HUES48 (cell line): ENCODE results near the gene IRX4.

ENCODE experiments used
- H3K27ac ChIP-seq: one replicate; pipeline ENCODE4 v1.7.0; 2013; ENCODE audit warnings: low read depth, low read length, inconsistent platforms
- H3K27me3 ChIP-seq: 2 replicates; pipeline ENCODE4 v1.6.1; 2013; ENCODE audit warnings: mild to moderate bottlenecking, low read length; ENCODE audit not compliant: control insufficient read depth, insufficient read depth
- H3K36me3 ChIP-seq: 2 replicates; pipeline ENCODE4 v1.6.1; 2013; ENCODE audit warnings: low read length; ENCODE audit not compliant: control insufficient read depth, insufficient read depth
- H3K4me1 ChIP-seq: 2 replicates; pipeline ENCODE4 v1.6.1; 2013; ENCODE audit warnings: mild to moderate bottlenecking, low read length; ENCODE audit not compliant: control insufficient read depth, insufficient read depth
- H3K4me3 ChIP-seq: 2 replicates; pipeline ENCODE4 v1.5.1; 2013; ENCODE audit warnings: mild to moderate bottlenecking, low read depth, low read length
- H3K9ac ChIP-seq: 2 replicates; pipeline ENCODE4 v1.6.1; 2013; ENCODE audit warnings: mild to moderate bottlenecking, low read depth, low read length, moderate library complexity
- H3K9me3 ChIP-seq: 2 replicates; pipeline ENCODE4 v1.6.1; 2013; ENCODE audit warnings: low read length; ENCODE audit not compliant: control insufficient read depth, insufficient read depth

Gene IRX4

DNA sequence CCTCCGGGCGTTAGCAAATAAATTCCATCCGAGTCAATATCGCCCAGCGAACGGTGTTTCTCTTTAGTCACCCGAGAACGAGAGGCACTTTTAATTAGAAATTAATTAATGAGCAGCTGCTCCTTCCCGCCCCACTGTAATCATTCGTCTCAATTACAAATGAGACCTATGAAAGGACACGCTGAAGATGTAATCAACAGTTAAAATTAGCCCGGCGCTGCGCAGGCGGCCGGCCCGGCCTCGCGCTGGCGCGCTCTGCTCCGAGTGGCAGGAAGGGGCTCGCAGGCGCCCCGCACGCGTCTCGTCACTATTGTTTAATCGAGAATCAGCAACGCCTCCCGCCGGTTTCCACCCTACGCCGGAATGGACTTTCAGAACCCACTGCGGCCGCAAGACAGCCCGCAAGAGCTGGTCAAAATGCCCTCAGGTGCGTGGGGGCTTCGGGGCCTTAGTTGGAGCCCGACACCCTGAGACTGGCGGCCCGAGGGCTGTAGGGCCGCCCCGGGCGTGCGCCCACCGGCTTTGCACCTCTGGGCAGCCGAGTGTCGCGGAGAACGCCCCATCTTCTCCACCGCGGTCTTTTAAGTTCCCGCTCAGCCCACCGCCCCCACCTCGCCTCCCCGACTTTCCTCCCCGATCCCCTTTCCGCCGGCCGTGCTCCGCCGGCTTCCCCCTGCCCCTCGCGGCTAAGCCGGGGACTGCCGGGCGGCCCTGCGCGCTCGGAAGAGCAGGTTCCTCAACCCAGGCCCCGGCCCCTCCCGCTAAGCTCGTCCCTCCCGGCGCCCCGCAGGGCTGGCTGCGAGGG, 597 bp upstream of the IRX4 start:
- no peak overlapping the region for H3K9ac ChIP-seq
- peaks cover 99% of the 10 kb centered on the region for H3K27me3 ChIP-seq
- H3K36me3 ChIP-seq = no peaks in the 10 kb centered on the region
- H3K4me3 ChIP-seq = peak overlapping the region; percentile 57
- no peak overlapping the region for H3K27ac ChIP-seq
- H3K9me3 ChIP-seq = no peaks in the 10 kb centered on the region
- peaks cover 34% of the 10 kb centered on the region for H3K4me1 ChIP-seq

DNA sequence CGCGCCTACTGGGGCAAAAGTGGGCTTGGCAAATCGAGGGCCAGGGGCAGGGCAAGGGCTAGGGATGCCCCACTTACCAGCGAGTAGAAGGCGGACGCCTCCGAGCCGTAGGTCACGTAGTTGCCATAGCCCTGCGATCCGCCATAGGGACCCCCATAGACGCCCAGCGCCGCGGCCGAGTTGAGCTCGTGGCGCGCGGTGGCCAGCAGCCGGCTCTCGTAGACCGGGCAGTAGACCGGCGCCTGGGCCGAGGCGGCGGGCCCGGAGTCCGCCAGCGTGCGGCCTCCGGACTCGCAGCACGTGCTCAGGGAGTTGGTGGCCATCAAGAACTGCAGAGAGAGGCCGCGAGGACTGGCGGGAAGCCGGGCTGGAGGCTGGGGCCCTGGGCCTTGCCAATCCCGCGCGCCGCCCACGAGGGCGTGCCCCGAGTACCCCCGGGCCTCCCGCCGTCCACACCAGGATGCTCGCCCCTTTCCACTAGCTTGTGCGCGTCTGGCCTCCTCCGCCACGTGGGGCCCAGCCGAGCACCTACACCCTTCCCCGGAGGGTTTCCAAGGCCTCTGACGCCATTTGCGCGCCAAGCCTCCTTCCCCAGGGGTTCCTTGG, 891 bp downstream of the IRX4 start:
- no peaks in the 10 kb centered on the region for H3K36me3 ChIP-seq
- peak overlapping the region; percentile 57 for H3K4me3 ChIP-seq
- H3K4me1 ChIP-seq = peaks cover 40% of the 10 kb centered on the region
- peaks cover 99% of the 10 kb centered on the region for H3K27me3 ChIP-seq
- no peak overlapping the region for H3K27ac ChIP-seq
- no peak overlapping the region for H3K9ac ChIP-seq
- no peaks in the 10 kb centered on the region for H3K9me3 ChIP-seq

DNA sequence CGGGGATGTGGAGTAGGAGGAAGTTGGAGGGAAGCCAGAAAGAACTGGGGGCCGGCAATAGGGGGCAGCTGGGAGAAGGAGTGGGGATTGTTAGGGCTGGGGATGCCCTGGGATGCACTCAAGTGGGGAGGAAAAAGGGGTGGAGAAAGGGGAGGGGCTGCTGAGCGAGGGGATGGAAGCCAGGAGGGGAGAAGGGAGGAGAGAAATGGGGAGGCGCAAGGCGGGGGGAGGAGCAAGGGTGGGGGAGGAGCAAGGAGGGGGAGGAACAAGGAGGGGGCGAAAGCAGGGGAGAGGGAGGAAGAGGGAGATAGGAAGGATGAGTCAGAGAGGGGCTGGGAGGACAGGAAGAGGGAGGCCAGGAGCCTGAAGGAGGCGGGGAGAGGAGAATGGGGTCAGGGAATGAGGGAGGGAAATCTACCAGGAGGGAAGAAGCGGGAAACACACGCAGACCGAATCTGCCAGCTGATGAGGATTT, 1.6 kb downstream of the IRX4 start:
- Histone ChIP-seq H3K36me3 (no peaks in the 10 kb centered on the region), H3K9me3 (no peaks in the 10 kb centered on the region), H3K9ac (no peak overlapping the region), H3K27me3 (peaks cover 99% of the 10 kb centered on the region), H3K4me3 (peak overlapping the region; percentile 57), H3K27ac (no peak overlapping the region), H3K4me1 (peaks cover 40% of the 10 kb centered on the region)

DNA sequence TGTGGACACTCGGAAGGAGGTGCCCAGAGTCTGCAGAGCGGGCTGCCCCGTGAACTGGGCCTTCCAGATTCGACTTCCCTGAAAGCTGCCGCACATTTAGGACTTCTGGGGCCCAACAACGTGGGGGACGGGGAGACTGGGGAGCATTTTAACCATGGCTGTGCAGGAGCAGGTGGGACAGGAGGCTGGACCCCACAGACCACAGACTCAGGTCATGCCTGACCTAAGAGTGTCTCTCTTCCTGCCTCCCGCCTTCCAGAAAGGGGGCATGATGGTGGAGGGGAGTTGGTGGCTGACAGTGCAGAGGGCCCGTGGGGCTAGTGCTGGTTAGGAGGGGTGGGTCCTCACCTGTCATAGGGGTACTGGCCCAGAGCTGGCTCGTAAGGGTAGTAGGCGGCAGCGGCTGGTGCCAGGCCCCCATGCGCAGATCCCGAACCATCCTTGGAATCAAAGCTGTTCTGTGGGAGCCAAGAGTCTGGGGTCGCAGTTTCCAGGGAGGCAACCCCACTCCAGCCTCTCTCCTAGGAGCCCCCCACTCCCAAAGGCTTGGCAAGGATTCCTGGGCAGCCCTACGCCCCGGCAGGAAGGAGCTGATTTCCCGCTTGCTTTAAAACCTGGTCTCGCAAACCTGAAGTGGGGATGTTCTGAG, 2.2 kb downstream of the IRX4 start:
- Histone ChIP-seq H3K4me3 (no peak overlapping the region), H3K36me3 (no peaks in the 10 kb centered on the region), H3K27me3 (peaks cover 99% of the 10 kb centered on the region), H3K4me1 (peaks cover 40% of the 10 kb centered on the region), H3K9me3 (no peaks in the 10 kb centered on the region), H3K9ac (no peak overlapping the region), H3K27ac (no peak overlapping the region)

DNA sequence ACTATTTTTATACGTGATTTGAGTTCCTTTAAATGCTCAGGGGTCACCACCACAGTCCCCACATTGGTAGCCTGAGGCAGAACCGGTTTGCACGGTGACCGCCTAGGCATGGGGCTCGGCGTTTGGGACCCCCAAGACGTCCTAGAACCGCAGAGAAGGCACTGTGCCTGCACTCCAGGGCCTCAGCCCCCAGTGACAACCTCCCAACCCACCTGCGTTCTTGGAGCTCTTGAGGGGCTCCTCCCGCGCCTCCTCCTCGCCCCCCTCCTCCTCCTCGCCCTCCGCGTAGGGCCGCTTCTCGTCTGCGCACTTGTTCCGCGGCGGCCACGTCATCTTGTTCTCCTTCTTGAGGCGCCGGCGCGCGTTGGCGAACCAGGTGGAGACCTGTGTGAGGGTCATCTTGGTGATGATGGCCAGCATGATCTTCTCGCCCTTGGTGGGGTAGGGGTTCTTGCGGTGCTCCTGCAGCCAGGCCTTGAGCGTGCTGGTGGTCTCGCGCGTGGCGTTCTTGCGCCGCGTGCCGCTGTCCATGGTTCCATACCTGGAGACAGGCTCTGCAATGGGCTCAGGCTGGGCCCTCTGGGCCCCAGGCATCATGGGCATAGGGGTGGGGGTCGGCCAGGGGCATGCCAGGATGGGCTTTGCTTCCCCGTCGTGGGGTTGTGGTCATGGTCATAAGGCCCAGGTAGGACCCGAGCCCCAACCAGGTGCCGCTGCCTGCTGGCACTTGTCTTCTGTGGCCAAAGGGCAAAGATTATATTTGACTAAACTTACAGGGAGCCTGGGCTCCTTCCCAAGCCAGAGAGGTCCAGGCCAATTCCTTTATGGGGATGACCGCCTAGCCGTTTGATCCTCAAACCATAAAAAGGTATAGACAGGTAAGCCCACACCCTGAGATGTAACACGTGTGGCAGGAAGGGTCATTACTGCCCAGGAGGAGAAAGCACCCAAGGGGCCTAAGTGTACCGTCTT, 3.1 kb downstream of the IRX4 start:
- H3K36me3 ChIP-seq = no peaks in the 10 kb centered on the region
- no peak overlapping the region for H3K27ac ChIP-seq
- peaks cover 36% of the 10 kb centered on the region for H3K4me1 ChIP-seq
- peaks cover 99% of the 10 kb centered on the region for H3K27me3 ChIP-seq
- H3K9me3 ChIP-seq = no peaks in the 10 kb centered on the region
- H3K9ac ChIP-seq = no peak overlapping the region
- H3K4me3 ChIP-seq = no peak overlapping the region

DNA sequence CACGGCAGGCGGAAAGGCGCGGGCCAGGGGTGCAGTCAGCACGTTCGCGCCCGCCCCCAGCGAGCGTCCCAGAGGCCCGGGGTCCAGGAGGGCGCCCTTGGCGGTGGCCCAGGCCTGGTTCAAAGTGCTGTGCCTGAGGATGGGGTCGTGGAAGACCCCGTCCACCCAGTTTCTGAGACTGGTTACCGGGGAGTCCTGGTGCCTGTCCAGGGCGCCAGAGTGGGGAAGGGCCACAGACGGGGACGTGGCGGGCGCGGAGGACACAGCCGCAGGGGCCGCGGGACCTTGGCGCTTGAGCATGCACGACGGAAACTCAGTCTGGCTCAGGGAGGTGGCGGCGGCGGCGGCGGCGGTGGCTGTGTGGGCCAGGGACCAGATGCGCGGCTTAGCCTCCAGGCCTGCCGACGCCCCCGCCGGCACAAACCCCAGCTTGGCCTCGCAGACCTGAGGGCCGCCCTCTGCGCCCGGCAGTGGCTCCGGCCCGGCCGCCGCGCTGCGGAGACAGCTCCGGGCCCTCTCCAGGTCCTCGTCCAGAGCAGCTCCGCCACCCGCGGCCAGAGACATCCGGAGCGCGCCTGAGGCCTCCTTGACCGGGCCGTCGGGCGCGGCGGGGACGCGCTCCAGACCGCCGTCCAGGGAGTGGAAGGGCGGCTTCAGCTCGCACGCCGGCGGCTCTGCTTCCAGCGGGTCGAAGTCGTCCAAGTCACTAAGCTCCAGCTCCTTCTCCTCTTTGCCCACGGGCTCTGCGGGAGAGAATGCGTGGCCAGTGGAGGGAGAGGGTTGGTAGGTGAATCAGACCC, 4.5 kb downstream of the IRX4 start:
- peaks cover 34% of the 10 kb centered on the region for H3K4me1 ChIP-seq
- H3K9ac ChIP-seq = no peak overlapping the region
- H3K36me3 ChIP-seq = no peaks in the 10 kb centered on the region
- H3K27me3 ChIP-seq = peaks cover 99% of the 10 kb centered on the region
- H3K4me3 ChIP-seq = no peak overlapping the region
- H3K9me3 ChIP-seq = no peaks in the 10 kb centered on the region
- H3K27ac ChIP-seq = no peak overlapping the region

DNA sequence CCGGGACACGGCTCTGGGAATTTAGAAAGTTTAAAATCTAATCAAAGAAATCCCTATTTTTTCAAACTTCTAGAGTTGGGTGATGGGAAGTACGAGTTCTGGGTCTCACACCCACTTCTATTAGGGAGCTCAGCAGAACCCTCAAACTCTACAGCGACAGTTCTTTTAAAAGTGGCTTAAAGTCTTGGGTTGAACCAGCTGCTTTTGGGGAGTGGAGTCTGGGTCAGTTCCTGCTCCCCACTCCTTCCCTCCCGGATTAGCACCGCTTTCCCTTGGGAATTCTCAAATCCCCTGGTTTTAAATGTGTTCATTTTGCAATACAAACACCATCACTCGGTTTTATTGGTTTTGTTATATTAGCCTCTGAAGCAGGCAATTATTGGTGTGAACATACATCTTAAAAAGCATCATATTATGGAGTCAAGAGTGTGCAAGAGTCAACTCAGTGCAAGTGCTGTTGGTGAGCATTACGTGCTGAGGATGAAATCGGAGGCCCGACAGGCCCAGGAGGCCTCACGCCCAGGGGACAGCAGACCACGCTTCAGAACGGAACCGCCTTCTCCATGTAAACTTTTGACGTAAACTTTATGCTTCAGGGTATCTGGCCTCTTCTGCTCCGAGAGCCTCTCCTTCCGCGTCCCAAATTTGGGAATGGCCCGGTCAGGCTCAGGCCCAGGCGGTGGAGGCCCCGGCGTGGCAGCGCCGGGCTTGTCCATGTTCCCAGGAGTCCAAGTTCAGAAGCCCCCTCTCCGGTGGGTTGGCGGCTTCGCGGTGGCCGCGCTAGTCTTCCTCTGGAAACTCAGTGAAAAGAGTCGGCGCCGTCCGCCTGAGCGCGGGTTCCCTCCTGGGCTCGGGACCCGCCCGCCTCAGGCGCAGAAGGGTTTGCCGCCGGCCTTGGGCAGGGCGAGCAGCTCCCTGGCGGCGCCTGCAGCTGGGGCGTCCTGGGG, 5.3 kb downstream of the IRX4 start:
- Histone ChIP-seq H3K9me3 (no peaks in the 10 kb centered on the region), H3K9ac (no peak overlapping the region), H3K27ac (no peak overlapping the region), H3K36me3 (no peaks in the 10 kb centered on the region), H3K27me3 (peaks cover 99% of the 10 kb centered on the region), H3K4me3 (peak overlapping the region; percentile 35; the same call in 1 of the 2 replicates), H3K4me1 (peaks cover 29% of the 10 kb centered on the region)

DNA sequence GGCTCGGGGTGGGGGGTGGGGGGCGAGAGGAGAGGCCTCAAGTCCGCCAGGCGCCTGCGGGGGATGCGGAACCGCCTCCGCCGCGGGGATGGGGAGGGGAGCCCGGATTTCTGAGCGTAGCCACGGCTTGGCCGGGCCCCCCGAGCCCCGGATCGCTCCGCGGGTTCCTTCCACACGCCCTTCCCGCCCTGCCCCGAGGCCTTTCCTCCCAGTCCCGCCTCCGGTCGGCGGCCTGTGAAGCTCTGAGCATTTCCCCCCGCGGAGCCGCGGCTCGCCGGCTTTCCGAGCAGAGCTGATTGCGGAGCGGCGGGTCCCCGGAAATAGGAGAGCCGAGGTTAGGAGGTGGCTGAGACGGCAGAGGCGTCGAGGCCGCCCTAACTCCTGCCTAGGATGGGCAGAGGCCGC, 6.1 kb downstream of the IRX4 start:
- H3K4me1 ChIP-seq = peaks cover 28% of the 10 kb centered on the region
- peaks cover 98% of the 10 kb centered on the region for H3K27me3 ChIP-seq
- no peaks in the 10 kb centered on the region for H3K9me3 ChIP-seq
- H3K27ac ChIP-seq = no peak overlapping the region
- peak overlapping the region; percentile 35; the same call in 1 of the 2 replicates for H3K4me3 ChIP-seq
- H3K36me3 ChIP-seq = no peaks in the 10 kb centered on the region
- no peak overlapping the region for H3K9ac ChIP-seq

DNA sequence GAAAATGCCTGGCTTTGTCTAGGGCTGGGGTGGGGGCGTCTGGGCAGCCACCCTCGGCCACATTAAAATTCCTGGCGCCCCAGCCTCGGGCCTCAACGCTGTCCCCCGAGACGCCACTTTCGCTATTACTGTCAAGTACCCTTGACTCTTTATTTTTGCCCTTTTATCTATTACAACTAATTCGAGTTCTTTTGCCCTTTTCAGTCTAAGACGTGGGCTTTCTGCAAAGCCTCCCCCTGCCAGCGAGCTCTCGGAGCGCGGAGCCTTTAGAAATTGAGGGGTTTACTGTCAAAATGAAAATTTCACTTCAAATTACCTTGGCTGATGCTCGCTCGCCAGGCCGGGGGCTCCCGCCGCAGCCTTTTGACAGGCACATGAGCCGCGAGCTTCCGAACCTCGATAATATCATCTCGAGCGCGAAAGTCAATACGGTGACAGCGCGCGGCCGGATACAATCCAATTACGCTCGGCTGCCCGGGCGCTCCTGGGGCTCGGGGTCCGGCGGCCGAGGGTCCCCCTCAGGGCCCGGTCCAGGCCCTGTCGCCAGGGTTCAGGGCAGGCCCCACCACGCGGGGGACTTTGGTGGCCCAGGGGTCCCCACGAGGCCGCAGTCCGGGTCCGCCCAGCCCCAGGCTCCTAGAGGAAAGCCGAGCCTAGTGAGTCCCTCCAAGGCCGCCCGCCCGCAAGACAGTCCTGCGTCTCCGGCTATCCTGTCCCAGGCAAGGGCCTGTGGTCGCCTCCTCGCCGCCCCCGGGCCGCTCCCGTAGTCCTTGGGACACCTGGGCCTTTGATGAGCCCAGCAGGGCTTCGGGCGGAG, 6.7 kb downstream of the IRX4 start:
- Histone ChIP-seq H3K27ac (no peak overlapping the region), H3K9me3 (no peaks in the 10 kb centered on the region), H3K4me1 (peaks cover 25% of the 10 kb centered on the region), H3K4me3 (peak overlapping the region; percentile 44), H3K9ac (no peak overlapping the region), H3K27me3 (peaks cover 96% of the 10 kb centered on the region), H3K36me3 (no peaks in the 10 kb centered on the region)
